AG04449 (cell line): ENCODE data around the gene CRB2.

Experiments used
- CTCF ChIA-PET: fragments of 350-600 bp; formaldehyde crosslinking; extraction: SDS; loops from one replicate; lab custom pipeline; 2021; ENCODE audit warnings: antibody characterized with exemption; lab: Yijun Ruan, JAX
- POLR2A ChIA-PET: fragments of 400-600, 350-600 bp; formaldehyde crosslinking; extraction: SDS; loops from one replicate; lab custom pipeline; 2020; ENCODE audit warnings: antibody characterized with exemption, inconsistent platforms; lab: Yijun Ruan, JAX
- DNase-seq: peaks from one replicate; pipeline ENCODE4 v3.0.0-alpha.2; 2010; ENCODE audit warnings: low read depth, low spot score
- H3K4me3 ChIP-seq: 2 replicates; pipeline ENCODE4 v1.5.1; 2011; ENCODE audit warnings: low read depth, mild to moderate bottlenecking, control low read depth, low read length
- TF ChIP-seq, protein P1 (sequence below): IDR thresholded peaks from one replicate; pipeline ENCODE4 v1.5.1; 2011; ENCODE audit warnings: mild to moderate bottlenecking, moderate library complexity, low read length, control low read depth, inconsistent platforms; ENCODE audit not compliant: insufficient read depth; ENCODE audit errors: missing control alignments

Gene CRB2

GRCh38 chr9:123383512-123384170 lies 27.6 kb downstream of the CRB2 start:
- TF ChIP-seq, protein P1, sequence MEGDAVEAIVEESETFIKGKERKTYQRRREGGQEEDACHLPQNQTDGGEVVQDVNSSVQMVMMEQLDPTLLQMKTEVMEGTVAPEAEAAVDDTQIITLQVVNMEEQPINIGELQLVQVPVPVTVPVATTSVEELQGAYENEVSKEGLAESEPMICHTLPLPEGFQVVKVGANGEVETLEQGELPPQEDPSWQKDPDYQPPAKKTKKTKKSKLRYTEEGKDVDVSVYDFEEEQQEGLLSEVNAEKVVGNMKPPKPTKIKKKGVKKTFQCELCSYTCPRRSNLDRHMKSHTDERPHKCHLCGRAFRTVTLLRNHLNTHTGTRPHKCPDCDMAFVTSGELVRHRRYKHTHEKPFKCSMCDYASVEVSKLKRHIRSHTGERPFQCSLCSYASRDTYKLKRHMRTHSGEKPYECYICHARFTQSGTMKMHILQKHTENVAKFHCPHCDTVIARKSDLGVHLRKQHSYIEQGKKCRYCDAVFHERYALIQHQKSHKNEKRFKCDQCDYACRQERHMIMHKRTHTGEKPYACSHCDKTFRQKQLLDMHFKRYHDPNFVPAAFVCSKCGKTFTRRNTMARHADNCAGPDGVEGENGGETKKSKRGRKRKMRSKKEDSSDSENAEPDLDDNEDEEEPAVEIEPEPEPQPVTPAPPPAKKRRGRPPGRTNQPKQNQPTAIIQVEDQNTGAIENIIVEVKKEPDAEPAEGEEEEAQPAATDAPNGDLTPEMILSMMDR, result no peak
- DNase-seq, result no peak
- H3K4me3 ChIP-seq, result no peak overlapping the region
- CTCF ChIA-PET, result interaction anchor here (0.7 to 10.1 kb wide), 3 partner anchors 23 to 31 kb away, joined by 4 to 217 read pairs (median 15); partner anchors contain the start of gene CRB2
- POLR2A ChIA-PET, result no interaction called here

DNA sequence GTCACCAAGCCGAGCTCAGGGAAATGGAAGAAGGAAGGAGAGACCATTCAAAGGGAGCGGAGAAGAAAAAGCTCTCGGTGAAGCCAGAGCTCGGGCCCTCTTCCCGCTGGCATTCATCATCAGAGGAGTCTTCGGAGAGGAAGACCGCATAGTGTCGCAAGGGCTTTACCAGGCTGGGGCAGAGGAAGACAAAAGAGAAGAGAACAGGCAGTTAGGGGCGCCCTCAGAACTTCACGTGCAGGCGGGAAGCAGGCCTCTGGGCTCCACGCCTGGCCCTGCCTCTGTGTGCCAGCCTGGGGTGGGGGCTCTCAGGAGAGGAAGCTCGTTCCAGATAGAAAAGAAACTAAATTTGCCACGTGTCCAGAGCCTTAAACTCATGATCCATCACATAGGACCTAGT lies 31.7 kb downstream of the CRB2 start:
- no peak overlapping the region for H3K4me3 ChIP-seq
- TF ChIP-seq, protein P1, result no peak
- DNase-seq, result no peak
- POLR2A ChIA-PET, result no interaction called here
- CTCF ChIA-PET, result interaction anchor here (0.8 to 10.1 kb wide), 9 partner anchors 9 to 307 kb away, joined by 3 to 217 read pairs (median 6); partner anchors contain the start of gene CRB2

DNA sequence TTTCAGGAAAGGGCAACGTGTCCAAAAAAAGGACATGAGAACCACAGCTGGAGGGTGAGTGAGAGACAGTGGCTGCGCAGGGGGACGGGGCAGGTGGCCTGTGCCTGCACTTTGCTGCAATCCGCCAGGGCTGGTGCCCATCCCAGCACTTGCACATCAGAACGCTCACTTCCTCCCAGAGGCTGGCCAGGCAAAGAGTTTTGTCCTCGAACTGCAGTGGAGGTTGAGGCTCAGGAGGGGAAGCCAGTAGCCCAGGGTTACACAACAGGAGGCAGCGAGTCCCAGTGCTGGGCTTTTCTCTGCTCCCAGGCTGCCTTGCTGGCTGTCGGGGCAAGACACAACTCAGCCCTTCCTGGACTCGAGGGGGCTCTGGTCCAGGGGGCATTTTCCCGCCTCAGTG lies 33.1 kb downstream of the CRB2 start:
- TF ChIP-seq, protein P1, result no peak
- H3K4me3 ChIP-seq, result no peak overlapping the region
- no peak for DNase-seq
- POLR2A ChIA-PET, result no interaction called here
- CTCF ChIA-PET, result interaction anchor here (1.0 to 10.1 kb wide), 3 partner anchors 12 to 36 kb away, joined by 4 to 217 read pairs (median 11); partner anchors contain the start of gene CRB2

DNA sequence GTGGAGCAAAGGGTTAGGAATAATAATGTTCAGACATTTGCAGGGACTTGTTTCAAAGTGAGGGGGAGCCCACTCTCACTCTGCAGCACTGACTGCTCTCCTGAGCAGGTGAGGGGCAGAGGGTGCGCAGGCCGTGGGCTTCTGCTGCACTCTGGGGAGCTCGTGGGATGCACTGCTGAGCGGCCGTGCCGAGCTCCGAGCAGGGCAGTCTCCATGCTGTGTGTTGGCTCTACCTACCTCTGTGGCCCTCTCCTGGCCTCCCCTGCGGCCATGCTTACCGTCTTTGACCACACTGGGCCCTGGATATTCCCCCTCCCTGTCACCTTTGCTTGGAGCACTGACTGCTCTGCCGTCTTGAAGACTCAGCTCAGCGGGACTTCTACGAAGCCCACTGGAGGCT lies 33.7 kb downstream of the CRB2 start:
- TF ChIP-seq, protein P1, result no peak
- no peak for DNase-seq
- no peak overlapping the region for H3K4me3 ChIP-seq
- CTCF ChIA-PET, result no interaction called here
- POLR2A ChIA-PET, result no interaction called here

DNA sequence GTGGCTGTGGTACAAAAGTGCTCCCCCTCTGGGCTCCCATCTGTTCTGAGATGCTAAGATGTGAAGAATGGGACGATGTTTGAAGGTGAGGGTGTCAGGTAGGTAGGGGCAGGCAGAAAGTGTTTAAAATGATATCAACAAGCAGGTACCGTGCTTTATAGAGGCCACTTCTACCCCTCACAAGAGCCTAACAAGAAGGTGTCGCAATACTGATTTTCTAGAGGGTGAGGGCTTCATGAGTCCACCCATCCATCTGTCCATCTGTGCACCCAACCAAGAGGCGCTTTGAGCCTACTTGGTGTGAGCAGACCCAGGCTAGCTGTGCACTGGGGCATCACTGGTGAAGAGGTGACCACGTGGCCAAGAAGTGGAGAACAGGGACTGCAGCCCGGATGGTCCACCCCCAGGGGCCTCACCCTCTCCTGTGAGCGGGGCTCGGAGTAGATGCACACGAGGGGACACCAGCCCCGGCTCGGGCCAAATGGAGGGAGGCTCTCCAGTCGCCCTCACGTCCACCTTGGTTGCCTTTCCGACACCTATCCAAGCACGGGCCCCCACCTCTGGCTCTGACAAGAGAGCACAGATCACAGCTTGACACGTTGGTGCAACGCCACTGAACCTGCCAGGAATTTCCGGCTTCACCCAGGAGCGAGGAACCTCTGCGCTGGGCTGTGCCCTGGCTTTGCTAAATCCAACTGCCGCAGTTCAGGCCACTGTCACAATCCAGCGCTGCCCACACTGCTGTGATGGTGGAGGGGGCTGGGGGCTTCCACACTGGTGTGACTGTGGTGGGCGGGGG lies 34.5 kb downstream of the CRB2 start:
- no peak overlapping the region for H3K4me3 ChIP-seq
- no peak for DNase-seq
- ChIA-PET POLR2A (no interaction called here), CTCF (interaction anchor here (1.0 to 1.3 kb wide), 2 partner anchors 9 to 40 kb away, joined by 3 read pairs; no protein-coding TSS in a partner anchor)
- TF ChIP-seq, protein P1, result no peak

- CTCF ChIA-PET, result interaction anchor here (1.0 to 1.3 kb wide), 2 partner anchors 9 to 41 kb away, joined by 3 read pairs; no protein-coding TSS in a partner anchor
- DNase-seq, result no peak
- TF ChIP-seq, protein P1, result no peak
- H3K4me3 ChIP-seq, result no peak overlapping the region
- POLR2A ChIA-PET, result no interaction called here
Observed at GRCh38 chr9:123391233-123391632, 35.2 kb downstream of the CRB2 start.
